Activated CD8-positive, alpha-beta memory T cell treated with anti-CD3 and anti-CD28 coated beads, Interleukin-2, amount 50 U/mL, for 24 hours (primary cell): ENCODE measurements around the gene ARID3A.
A peak's percentile ranks its signal among the peaks of the same experiment; 100 is the strongest.
"Not testable (repeated sequence)": the region's sequence is repeated elsewhere in the genome, so short reads cannot be mapped to it uniquely, and the experiment has no call there.

Experiments
- DNase-seq: peaks from one replicate; pipeline ENCODE4 v3.0.0-alpha.2; 2020; ENCODE audit errors: extremely low read depth

Gene ARID3A

DNA sequence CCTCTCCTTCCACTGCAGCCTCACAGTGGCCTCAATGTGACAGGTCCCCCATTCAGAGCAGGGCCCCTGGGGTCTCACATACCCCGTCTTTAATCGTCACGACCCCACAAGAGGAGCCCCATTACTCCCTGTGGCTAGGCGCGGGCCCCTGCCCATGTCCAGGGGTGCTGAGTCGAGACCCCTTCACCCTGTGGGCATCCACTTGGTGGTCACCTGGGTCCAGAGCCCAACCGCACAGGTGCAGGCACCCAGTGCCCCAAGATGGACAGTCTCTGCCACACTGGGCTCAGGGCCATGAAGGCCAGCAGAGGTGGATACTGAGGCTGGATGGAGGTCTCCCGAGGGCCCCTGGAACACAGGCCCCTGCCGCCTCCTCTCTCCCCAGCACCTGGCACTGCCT lies 92.1 kb downstream of the ARID3A start:
- no peak for DNase-seq

- no peak for DNase-seq
These were observed 92.6 kb downstream of the ARID3A start for GRCh38 chr19:1018393-1018792.

DNA sequence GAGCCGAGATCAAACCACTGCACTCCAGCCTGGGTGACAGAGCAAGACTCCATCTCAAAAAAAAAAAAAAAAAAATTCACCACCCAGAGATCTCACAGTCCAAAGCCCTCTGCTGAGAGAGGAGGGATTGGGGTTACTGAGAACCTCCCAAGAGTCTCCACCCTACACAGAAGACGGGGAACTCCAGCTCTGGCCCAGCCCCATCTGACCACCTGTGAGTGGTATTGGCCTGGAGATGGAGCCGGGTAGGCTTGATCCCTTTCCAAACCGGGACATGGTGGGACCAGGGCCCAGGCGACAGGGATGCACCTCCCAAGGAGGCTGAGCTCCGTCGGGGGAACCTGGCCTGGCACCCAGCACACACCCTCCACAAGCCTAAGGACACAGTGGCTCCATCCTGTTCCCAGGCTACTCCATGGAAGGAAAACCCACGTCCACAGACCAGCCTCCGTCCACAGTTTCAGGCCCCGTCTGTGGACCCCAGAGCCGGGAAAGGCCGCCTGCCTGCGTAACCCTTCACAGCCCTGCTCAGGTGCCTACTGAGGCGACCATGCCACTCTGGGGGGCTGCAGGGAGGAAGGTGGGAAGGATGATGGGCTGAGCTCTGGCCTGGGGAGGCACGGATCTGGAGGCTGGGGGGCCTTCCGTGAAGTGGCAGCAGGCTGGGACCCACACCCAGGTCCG lies 93.2 kb downstream of the ARID3A start:
- no peak for DNase-seq

GRCh38 chr19:1019616-1019961 lies 93.8 kb downstream of the ARID3A start:
- DNase-seq: no peak

- no peak for DNase-seq
These were observed 94.4 kb downstream of the ARID3A start for GRCh38 chr19:1019980-1020867.

DNA sequence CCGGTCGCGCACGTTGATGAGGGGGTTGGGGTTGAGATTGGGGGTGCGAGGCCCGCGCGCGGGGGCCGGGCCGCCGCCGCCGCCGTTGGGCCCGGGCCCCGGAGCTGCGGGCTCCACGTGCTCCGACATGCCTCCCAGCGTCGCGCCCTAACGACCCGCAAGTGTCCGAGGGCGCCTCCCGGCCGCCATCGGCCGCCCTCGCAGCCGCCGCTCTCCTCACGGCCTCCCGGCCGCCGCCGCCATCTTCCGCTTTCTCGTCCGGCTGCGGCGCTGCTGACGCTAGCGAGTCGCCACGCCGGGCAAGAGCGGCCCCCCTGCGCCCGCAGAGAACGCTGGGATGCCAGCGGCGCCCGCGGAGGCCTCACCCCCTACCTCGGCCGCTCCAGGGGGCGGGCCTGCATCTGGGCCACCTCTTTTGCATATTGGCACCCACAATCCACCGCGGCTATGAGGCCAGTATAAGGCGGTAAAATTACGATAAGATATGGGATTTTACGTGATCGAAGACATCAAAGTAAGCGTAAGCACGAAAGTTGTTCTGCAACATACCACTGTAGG lies 95.1 kb downstream of the ARID3A start, which contains the start of gene TMEM259:
Gene TMEM259 (minus strand): TSS at position 256 of the 558 bp plus-strand sequence. CDS start 127 bp downstream, at position 129.
- DNase-seq: peak; percentile 85

DNA sequence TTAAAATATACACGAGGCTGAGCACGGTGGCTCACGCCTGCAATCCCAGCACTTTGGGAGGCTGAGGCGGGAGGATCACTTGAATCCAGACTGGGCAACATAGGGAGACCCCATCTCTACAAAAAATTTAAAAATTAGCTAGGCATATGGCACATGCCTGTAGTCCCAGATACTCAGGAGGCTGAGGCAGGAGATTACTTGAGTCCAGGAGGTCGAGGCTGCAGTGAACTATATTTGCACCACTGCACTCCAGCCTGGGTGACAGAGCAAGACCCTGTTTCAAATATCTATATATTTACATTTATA lies 98.0 kb downstream of the ARID3A start:
- DNase-seq: not testable (repeated sequence)

DNA sequence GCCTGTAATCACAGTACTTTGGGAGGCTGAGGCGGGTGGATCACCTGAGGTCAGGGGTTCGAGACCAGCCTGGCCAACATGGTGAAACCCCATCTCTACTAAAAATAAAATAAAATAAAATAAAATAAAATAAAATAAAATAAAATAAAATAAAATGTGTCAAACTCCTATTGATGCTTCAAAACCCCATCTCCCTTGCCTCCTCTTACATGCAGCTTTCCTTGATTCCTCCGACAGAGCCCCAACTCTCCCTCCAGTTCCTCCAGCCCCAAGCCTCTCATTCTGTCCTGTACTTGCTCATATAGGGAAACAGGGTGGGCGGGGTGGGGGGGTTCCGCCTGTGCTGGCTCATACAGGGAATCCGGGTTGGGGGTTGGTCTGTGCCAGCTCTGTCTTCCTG lies 99.2 kb downstream of the ARID3A start:
- not testable (repeated sequence) for DNase-seq
